A549 (cell line): Measurements from ENCODE around the gene LILRA6.
"Not testable (repeated sequence)": the region's sequence is repeated elsewhere in the genome, so short reads cannot be mapped to it uniquely, and the experiment has no call there.

Experiments used
- CTCF ChIP-seq: fragments of >200 bp; sonication (Bioruptor Twin); formaldehyde crosslinking; IDR thresholded peaks from 3 replicates; pipeline ENCODE4 v1.5.1; 2016
- EP300 ChIP-seq, 2 experiments: fragments of >200 bp; sonication (Bioruptor Twin); formaldehyde crosslinking; IDR thresholded peaks; 2 replicates in 1 of 2; 3 replicates in 1 of 2; pipeline ENCODE4 v1.6.1; 2016 to 2017
- ESRRA ChIP-seq: fragments of 150-350 bp; IDR thresholded peaks from 2 replicates; pipeline ENCODE4 v1.6.1; 2014; ENCODE audit warnings: mild to moderate bottlenecking, low read length, borderline replicate concordance
- GATA3 ChIP-seq: IDR thresholded peaks from 2 replicates; pipeline ENCODE4 v1.6.1; 2012; ENCODE audit warnings: borderline replicate concordance
- HOXB5 ChIP-seq: fragments of 250-450 bp; sonication (Bioruptor Pico); IDR thresholded peaks from 2 replicates; pipeline ENCODE4 v1.5.0; 2020; ENCODE audit warnings: mild to moderate bottlenecking, moderate library complexity
- PBX3 ChIP-seq: IDR thresholded peaks from 2 replicates; pipeline ENCODE4 v1.6.1; 2012
- POLR2A ChIP-seq: IDR thresholded peaks from 2 replicates; pipeline ENCODE4 v1.6.1; 2012; ENCODE audit warnings: mild to moderate bottlenecking, low read length
- RARB ChIP-seq: fragments of 250-450 bp; sonication (Bioruptor Pico); IDR thresholded peaks from 2 replicates; pipeline ENCODE4 v1.8.0; 2021; ENCODE audit warnings: mild to moderate bottlenecking, moderate library complexity
- RCOR1 ChIP-seq: fragments of 150-350 bp; IDR thresholded peaks from 2 replicates; pipeline ENCODE4 v1.6.1; 2014; ENCODE audit warnings: antibody characterized with exemption, low read length, low read depth
- REST ChIP-seq: fragments of 200-600 bp; sonication (generic); IDR thresholded peaks from 2 replicates; pipeline ENCODE4 v1.6.1; 2016; ENCODE audit warnings: antibody characterized with exemption, mild to moderate bottlenecking, moderate library complexity
- RNF2 ChIP-seq: fragments of 200-600 bp; sonication (generic); IDR thresholded peaks from 2 replicates; pipeline ENCODE4 v1.6.1; 2016; ENCODE audit warnings: low read depth, mild to moderate bottlenecking, antibody characterized with exemption, moderate library complexity, borderline replicate concordance
- ZFP36 ChIP-seq: fragments of 450-650 bp; IDR thresholded peaks from 2 replicates; pipeline ENCODE4 v1.6.1; 2014; ENCODE audit warnings: borderline replicate concordance; ENCODE audit not compliant: partially characterized antibody
- TF ChIP-seq, protein P1 (sequence below): IDR thresholded peaks from 2 replicates; pipeline ENCODE4 v1.6.1; 2012; ENCODE audit warnings: low read depth, borderline replicate concordance

DNA sequence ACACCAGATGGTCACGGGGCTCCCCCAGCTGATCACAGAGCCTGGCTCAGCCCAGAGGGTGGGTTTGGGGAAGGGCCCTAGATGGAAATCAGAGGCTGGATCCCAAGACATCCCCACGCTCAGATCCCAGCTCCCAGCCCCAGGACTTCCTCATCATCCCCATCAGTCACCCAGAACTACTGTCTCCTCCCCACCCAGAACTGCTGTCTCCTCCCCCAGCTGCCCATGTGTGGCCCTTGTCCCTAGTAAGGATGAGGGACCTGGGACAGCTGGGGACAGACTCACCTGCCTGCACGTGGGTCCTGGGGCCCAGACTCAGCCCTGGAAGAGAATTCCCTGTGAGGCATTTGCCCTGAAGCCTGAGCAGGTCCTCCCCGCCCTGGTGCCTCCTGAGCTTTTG is 356 bp downstream of the LILRA6 start:
- not testable (repeated sequence) for TF ChIP-seq CTCF; POLR2A; GATA3; RARB; RCOR1; HOXB5; ZFP36; RNF2; EP300 (IDR thresholded peaks at IDR 0.05); PBX3; ESRRA; REST
- TF ChIP-seq, protein P1, sequence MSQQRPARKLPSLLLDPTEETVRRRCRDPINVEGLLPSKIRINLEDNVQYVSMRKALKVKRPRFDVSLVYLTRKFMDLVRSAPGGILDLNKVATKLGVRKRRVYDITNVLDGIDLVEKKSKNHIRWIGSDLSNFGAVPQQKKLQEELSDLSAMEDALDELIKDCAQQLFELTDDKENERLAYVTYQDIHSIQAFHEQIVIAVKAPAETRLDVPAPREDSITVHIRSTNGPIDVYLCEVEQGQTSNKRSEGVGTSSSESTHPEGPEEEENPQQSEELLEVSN: not testable (repeated sequence)
